NCI-H748 treated with DMSO at 0.1 percent for 48 hours (cell line): ENCODE data around the gene FDXR.
"Not testable (repeated sequence)": the region's sequence is repeated elsewhere in the genome, so short reads cannot be mapped to it uniquely, and the experiment has no call there.

Experiments
- DNase-seq: peaks from one replicate; lab custom pipeline; 2025; lab: John Stamatoyannopoulos, UW

FDXR gene, protein sequence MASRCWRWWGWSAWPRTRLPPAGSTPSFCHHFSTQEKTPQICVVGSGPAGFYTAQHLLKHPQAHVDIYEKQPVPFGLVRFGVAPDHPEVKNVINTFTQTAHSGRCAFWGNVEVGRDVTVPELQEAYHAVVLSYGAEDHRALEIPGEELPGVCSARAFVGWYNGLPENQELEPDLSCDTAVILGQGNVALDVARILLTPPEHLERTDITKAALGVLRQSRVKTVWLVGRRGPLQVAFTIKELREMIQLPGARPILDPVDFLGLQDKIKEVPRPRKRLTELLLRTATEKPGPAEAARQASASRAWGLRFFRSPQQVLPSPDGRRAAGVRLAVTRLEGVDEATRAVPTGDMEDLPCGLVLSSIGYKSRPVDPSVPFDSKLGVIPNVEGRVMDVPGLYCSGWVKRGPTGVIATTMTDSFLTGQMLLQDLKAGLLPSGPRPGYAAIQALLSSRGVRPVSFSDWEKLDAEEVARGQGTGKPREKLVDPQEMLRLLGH

GRCh38 chr17:74872313-74873036 is at the start of gene FDXR:
TSS of gene FDXR (minus strand) at chr17:74872994. CDS start at chr17:74872944, 50 bp downstream.
- DNase-seq = no peak

DNA sequence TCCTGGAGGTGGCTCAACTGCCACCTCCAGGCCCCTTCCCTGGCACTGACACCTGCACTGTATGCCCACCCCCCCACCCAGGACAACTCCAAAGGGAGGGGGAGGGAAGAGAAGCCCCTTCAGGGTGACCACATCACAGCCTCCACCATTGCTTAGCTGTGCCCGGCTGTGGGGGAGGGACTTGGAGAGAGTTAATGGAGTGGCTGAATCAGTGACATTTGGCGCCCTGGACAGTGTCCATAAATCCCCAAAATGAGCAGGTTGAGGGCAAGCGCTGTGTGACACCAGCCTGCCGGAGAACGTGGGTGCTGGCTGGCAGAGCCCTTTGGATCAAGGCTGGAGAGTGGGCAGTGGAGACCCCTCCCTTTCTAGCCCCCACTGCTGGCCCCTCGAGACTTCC is 49.4 kb upstream of the FDXR start:
- no peak for DNase-seq

DNA sequence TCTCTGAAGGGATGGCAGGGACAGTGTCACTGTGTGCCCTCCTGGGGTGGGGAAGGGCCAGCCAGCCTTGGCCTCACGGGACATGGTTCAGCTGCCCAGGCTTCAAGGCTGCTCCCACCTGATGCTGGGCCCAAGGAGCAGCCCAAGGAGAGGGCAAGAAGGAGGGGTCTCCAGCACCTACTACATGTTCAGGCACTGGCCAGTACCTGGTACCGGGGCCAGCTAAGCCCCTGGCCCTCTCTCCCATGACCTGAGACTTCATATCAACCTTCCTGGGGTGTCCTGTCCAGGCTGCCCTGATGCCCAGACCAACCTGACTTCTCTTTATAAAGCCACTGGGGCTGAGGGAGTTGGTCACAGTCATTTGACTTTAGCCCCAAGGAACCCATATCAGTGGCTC is 49.0 kb upstream of the FDXR start:
- DNase-seq = no peak

DNA sequence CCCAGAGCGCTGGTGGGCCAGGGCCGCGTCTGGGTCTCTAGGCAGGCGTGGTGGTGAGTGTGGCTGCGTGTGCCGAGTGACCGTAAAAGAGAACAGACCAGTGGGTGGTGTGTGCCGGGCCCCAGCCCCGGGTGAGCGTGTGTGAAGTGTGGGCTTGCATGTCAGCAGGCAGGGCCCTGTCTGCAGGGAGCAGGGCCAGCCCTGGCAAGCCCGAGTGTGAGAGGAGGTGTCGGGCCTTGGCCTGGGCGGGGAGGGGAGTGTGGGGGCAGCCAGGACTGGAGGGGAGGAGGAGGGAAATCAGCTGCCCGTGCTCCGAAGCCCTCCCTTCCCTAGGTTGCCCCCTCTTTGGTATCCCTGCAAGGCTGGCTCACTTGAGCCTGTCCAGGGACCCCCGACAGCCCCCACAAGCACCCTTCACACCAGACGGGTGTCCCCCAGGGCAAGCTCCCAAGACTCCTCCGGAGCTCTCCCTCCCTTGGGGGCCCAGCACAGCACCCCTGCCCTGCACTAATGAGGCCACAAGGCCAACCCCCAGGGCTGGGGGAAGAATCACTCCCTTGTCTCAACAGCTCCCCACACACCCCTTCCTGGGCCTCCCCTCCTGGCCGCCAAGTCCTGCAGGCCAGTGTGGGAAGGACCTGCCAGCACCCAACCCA is 48.4 kb upstream of the FDXR start:
- DNase-seq = no peak

DNA sequence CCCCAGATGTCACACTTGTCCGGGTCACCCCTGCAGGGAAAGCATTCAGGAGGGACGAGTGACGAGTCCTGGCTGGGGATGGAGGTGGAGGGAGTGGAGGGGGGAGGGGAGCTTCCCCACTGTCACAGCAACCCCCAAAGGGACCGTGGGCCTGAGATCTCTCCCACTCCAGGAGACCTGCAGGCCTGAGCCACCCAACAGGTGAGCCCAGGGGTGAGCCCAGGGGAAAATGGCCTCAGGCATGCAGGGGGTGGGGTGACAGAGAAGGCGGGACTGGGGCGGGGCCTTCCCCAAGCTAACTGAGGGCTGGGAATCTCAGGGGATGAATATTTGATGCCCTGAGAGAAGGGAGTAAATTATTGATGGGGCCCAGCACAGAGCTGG is 47.8 kb upstream of the FDXR start:
- no peak for DNase-seq

DNA sequence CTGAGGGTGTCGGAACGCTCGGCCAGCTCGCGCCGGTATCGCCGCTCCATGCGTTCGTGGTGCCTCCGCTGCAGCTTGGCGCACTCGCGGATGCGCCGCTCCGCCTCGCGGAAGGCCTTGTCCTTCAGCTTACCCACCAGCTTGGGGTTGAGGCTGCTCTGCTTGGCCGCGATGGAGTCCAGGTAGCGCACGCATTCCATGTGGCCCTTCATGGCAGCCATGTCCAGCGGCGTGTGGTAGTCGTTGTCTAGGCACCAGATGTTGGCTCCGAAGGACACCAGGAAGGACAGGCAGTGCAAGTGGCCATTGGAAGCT is 47.5 kb upstream of the FDXR start:
- no peak for DNase-seq

GRCh38 chr17:74919440-74920305 is 46.9 kb upstream of the FDXR start:
- no peak for DNase-seq

DNA sequence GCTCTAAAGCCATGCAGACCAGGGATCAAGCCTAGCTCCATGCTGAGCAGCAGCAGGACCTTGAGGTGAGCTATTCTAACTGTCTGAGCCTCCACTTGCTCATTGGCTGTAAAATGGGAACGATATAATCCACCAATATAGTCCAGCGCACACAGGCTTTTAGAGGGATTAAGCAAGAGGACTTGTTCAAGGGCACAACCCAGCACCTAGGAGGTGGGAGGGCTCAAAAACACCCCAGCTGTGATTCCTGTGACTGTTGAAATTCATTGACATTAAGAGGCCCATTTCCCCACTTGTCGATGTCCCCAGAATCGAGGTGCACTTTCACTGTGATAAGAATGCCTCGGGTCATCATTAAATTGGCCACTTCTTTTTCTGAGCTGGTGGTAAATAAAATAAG is 46.1 kb upstream of the FDXR start:
- DNase-seq = no peak

DNA sequence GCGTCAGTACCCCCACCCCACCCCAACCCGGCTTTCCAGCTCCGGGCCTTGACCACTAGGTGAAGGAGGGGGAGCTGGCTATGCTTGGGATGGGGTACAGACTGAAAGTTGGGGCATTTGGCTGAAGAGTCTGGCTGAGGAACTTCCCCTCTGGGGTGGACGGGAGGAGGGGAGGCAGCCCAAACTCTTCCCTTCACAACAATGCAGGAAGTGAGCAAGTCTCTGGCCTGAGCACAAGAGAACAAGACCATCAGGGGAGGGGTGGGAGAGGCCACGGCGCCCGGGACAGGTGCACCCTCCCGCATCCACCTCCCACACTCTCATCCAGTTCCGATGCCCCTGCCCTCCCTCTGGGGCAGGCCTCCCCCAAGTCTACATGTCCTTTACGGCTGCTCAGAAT is 44.6 kb upstream of the FDXR start:
- DNase-seq = no peak

GRCh38 chr17:74916851-74917199 is 44.0 kb upstream of the FDXR start:
- no peak for DNase-seq

- no peak for DNase-seq
These were observed 43.5 kb upstream of the FDXR start for GRCh38 chr17:74916136-74916850.

- DNase-seq = not testable (repeated sequence)
These were observed 38.6 kb upstream of the FDXR start for GRCh38 chr17:74911423-74911822.

DNA sequence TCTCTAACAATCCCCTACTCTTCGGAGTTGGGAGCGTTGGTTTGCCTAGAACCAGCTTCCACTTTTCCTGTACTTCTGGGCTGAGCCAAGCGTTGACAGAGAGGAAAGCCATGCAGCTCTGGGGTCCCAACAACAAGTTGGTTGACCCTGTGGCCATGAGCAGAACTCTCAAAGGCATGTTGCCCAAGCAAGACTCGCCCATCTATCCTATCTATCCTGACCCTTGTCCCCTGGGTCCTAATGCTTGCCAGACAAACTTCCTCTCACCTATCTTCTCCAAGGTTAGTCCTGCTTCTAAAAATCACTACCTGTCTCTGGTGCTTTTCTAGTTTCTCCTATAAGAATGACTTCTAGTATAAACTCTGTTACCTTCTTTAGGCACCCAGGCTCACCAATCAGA is 36.3 kb upstream of the FDXR start:
- not testable (repeated sequence) for DNase-seq

DNA sequence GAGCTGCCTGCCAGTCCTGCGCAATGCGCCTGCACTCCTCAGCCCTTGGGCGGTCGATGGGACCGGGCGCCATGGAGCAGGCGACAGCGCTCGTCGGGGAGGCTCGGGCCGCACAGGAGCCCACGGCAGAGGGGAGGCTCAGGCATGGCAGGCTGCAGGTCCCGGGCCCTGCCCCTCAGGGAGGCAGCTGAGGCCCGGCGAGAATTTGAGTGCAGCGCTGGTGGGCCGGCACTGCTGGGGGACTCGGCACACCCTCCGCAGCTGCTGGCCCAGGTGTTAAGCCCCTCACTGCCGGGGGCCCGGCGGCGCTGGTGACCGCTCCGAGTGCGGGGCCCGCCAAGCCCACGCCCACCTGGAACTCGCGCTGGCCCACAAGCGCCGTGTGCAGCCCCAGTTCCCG is 34.2 kb upstream of the FDXR start:
- DNase-seq = no peak

- not testable (repeated sequence) for DNase-seq
These were observed 33.5 kb upstream of the FDXR start for GRCh38 chr17:74906214-74906793.

GRCh38 chr17:74904687-74905409 is 32.1 kb upstream of the FDXR start:
- no peak for DNase-seq

DNA sequence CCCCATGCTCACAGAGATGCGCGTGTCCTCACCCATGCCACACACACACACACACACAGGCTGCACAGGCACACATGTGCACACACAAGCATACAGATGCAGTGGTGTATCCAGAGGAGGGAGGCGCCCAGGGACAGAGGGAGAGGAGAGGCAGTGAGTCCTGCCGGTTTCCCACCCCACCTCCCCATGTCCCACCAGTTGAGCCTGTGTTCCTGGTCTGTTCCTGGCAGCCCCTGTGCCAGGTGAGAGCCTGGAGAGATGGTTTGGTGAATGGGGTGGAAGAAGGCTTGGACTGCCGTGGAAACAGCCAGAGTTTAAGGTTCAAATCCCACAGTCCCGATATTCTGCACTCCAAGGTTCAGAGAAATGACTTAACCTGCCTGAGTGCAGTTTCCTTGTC is 30.9 kb upstream of the FDXR start:
- no peak for DNase-seq

GRCh38 chr17:74903034-74903433 is 30.2 kb upstream of the FDXR start:
- DNase-seq = no peak

DNA sequence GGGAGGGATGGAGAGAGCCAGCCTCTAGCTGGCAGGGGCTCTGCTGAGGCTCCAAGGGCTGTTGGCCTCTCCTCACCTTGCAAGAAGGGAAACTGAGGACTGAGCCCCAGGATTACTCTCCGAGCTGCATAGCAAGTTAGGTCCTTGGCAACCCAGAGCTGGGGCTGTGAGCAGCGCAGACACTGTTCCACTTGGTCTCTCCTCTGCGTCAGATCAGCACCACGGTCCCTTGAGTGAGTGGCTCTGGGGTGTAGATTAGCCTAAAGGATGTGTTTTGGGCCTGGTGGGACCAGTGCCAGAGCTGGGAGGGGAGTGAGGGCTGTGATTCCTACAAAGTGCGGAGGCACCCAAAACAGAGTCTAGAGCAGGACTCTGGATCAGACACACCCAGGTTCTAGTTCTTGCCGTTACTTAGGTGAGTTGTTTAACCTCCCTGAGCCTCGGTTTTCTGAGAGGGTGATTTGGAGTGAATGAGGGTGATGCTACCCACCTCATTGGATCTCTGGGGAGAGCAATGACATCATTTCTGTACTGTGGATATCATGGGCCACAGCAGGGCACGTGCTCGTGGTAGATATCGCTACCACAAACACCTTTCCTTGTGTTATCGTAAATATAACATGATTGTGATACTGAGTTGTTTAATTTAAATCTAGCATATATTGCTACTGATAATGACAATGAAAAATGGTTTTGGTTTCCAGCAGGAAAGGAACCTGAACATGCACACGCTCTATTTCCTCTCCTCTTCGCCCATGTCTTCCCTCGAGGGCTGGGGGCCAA is 28.8 kb upstream of the FDXR start:
- DNase-seq = no peak

- DNase-seq = no peak
These were observed 27.4 kb upstream of the FDXR start for GRCh38 chr17:74900208-74900607.
